GM19463 (cell line): Measurements from ENCODE around the gene ZER1.
"Not testable (repeated sequence)": the region's sequence is repeated elsewhere in the genome, so short reads cannot be mapped to it uniquely, and the experiment has no call there.

Experiments
- ATAC-seq: cut with Tn5 transposase; IDR thresholded peaks from one replicate; pipeline ENCODE4 v1.9.1; 2021; ENCODE audit warnings: mild to moderate bottlenecking, moderate library complexity; ENCODE audit not compliant: unreplicated experiment

The ZER1 gene

GRCh38 chr9:128788445-128788844 is 16.7 kb upstream of the ZER1 start:
- ATAC-seq = no peak

- ATAC-seq = no peak
These were observed 15.9 kb upstream of the ZER1 start for GRCh38 chr9:128787659-128788058.

GRCh38 chr9:128786681-128787601 is 15.2 kb upstream of the ZER1 start, which contains the start of gene TBC1D13:
Gene TBC1D13 (plus strand): TSS chr9:128787253. CDS start chr9:128787354, 101 bp downstream.
- peak; percentile 95 for ATAC-seq

- ATAC-seq = no peak
These were observed 13.7 kb upstream of the ZER1 start for GRCh38 chr9:128785427-128785826.

GRCh38 chr9:128782669-128783068 is 10.9 kb upstream of the ZER1 start:
- no peak for ATAC-seq

- ATAC-seq = no peak
These were observed 9.7 kb upstream of the ZER1 start for GRCh38 chr9:128781187-128782070.

GRCh38 chr9:128780093-128780492 is 8.4 kb upstream of the ZER1 start:
- not testable (repeated sequence) for ATAC-seq

GRCh38 chr9:128774804-128775203 is 3.1 kb upstream of the ZER1 start:
- no peak for ATAC-seq

GRCh38 chr9:128773049-128773448 is 1.3 kb upstream of the ZER1 start:
- ATAC-seq = no peak

- no peak for ATAC-seq
These were observed 519 bp downstream of the ZER1 start for GRCh38 chr9:128771094-128771721.

- no peak for ATAC-seq
These were observed 1.3 kb downstream of the ZER1 start for GRCh38 chr9:128770286-128771030.

- no peak for ATAC-seq
These were observed 3.1 kb downstream of the ZER1 start for GRCh38 chr9:128768606-128769005.

GRCh38 chr9:128765499-128765898 is 6.2 kb downstream of the ZER1 start:
- ATAC-seq = no peak

- ATAC-seq = no peak
These were observed 7.4 kb downstream of the ZER1 start for GRCh38 chr9:128764361-128764760.

- no peak for ATAC-seq
These were observed 8.9 kb downstream of the ZER1 start for GRCh38 chr9:128762671-128763449.

GRCh38 chr9:128757602-128758001 is 14.1 kb downstream of the ZER1 start:
- ATAC-seq = no peak

- no peak for ATAC-seq
These were observed 18.1 kb downstream of the ZER1 start for GRCh38 chr9:128753627-128754026.

GRCh38 chr9:128750926-128751595 is 20.7 kb downstream of the ZER1 start:
- ATAC-seq = no peak

GRCh38 chr9:128747241-128747640 is 24.5 kb downstream of the ZER1 start:
- ATAC-seq = no peak
